ENCODE results near the gene FOXP4.

FOXP4 gene

GRCh38 chr6:41596807-41597206 is 50.6 kb downstream of the FOXP4 start:
- DNase-seq (ENCODE audit: low spot score), result no peak
- in situ Hi-C loops (cut with MboI; ENCODE audit: low sequenced_read_pairs, unreplicated experiment), result no loop called here
- TF ChIP-seq, protein P1, sequence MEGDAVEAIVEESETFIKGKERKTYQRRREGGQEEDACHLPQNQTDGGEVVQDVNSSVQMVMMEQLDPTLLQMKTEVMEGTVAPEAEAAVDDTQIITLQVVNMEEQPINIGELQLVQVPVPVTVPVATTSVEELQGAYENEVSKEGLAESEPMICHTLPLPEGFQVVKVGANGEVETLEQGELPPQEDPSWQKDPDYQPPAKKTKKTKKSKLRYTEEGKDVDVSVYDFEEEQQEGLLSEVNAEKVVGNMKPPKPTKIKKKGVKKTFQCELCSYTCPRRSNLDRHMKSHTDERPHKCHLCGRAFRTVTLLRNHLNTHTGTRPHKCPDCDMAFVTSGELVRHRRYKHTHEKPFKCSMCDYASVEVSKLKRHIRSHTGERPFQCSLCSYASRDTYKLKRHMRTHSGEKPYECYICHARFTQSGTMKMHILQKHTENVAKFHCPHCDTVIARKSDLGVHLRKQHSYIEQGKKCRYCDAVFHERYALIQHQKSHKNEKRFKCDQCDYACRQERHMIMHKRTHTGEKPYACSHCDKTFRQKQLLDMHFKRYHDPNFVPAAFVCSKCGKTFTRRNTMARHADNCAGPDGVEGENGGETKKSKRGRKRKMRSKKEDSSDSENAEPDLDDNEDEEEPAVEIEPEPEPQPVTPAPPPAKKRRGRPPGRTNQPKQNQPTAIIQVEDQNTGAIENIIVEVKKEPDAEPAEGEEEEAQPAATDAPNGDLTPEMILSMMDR (IDR thresholded peaks at IDR 0.05; ENCODE audit: borderline replicate concordance, control extremely low read depth, extremely low read depth, insufficient read depth, missing control alignments), result no peak

GRCh38 chr6:41597246-41598000 is 51.2 kb downstream of the FOXP4 start:
- no peak for DNase-seq (ENCODE audit: low spot score)
- in situ Hi-C loops (cut with MboI; ENCODE audit: low sequenced_read_pairs, unreplicated experiment), result no loop called here
- TF ChIP-seq, protein P1 (IDR thresholded peaks at IDR 0.05; ENCODE audit: borderline replicate concordance, control extremely low read depth, extremely low read depth, insufficient read depth, missing control alignments), result no peak

DNA sequence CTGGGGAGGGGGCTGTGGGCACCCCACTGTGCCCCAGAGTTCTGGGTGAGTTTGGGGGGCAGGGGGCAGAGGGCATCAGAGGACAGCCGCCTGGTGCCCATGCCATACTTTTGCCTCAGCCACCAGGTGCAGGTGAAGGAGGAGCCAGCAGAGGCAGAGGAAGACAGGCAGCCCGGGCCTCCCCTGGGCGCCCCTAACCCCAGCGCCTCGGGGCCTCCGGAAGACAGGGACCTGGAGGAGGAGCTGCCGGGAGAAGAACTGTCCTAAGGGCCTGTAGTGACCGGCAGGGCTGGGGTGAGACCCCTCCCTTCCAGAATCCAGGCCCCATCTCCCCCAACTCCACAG is 52.5 kb downstream of the FOXP4 start:
- no peak for DNase-seq (ENCODE audit: low spot score)
- in situ Hi-C loops (cut with MboI; ENCODE audit: low sequenced_read_pairs, unreplicated experiment), result no loop called here
- TF ChIP-seq, protein P1 (IDR thresholded peaks at IDR 0.05; ENCODE audit: borderline replicate concordance, control extremely low read depth, extremely low read depth, insufficient read depth, missing control alignments), result no peak

DNA sequence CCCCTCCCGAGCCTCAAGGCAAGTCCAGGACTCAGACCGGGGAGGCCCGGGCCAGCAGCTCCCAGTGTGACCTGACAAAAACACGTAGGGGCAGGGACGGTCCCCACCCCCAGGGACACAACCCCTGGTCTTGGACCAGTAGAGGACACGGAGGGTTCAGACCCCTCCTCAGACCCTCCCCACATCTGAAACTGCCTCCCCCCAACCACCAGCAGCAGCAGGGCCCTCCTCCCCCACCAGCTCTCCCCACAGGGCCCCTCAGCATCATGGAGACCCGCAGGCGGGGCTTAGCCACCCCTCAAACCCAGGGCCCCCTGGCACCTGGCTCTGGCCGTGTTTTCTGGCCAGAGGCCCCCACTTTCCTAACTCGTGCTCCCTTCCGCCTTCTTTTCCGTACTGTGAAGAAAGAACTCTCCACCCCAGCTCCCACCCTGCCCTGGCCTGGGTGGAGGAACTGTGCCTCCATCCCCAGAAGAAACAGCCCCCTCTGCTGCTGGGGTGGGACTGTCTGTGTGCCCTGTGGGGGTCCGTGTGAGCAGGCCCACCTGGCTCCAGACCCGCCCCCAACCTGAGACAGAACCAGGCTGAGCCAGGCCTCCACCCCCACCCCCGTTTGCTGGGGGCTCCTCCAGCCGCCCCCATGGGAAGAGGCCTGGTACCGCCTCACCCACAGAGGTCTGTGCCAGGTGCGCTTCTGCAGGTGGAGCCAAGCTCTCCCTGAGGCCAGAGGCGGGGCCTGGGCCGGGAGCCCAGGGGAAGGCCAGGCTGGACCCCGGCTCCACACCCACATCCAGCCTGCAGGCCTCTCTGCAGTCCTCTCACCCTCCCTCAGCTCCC is 53.1 kb downstream of the FOXP4 start:
- in situ Hi-C loops (cut with MboI; ENCODE audit: low sequenced_read_pairs, unreplicated experiment), result no loop called here
- no peak for DNase-seq (ENCODE audit: low spot score)
- TF ChIP-seq, protein P1 (IDR thresholded peaks at IDR 0.05; ENCODE audit: borderline replicate concordance, control extremely low read depth, extremely low read depth, insufficient read depth, missing control alignments), result no peak

- DNase-seq (ENCODE audit: low spot score), result no peak
- in situ Hi-C loops (cut with MboI; ENCODE audit: low sequenced_read_pairs, unreplicated experiment), result loop anchor here (10.0 kb wide), 1 partner anchor 155 kb away; no protein-coding TSS in a partner anchor
- TF ChIP-seq, protein P1 (IDR thresholded peaks at IDR 0.05; ENCODE audit: borderline replicate concordance, control extremely low read depth, extremely low read depth, insufficient read depth, missing control alignments), result no peak
These were observed 53.8 kb downstream of the FOXP4 start for GRCh38 chr6:41599852-41600445.

GRCh38 chr6:41600499-41601247 is 54.5 kb downstream of the FOXP4 start:
- DNase-seq (ENCODE audit: low spot score), result no peak
- TF ChIP-seq, protein P1 (IDR thresholded peaks at IDR 0.05; ENCODE audit: borderline replicate concordance, control extremely low read depth, extremely low read depth, insufficient read depth, missing control alignments), result no peak
- in situ Hi-C loops (cut with MboI; ENCODE audit: low sequenced_read_pairs, unreplicated experiment), result loop anchor here (10.0 kb wide), 1 partner anchor 154 kb away; no protein-coding TSS in a partner anchor
